Activated naive CD4-positive, alpha-beta T cell treated with anti-CD3 and anti-CD28 coated beads, Interleukin-2, amount 10 ng/mL, durations not matched to agents 7 days and 5 days (primary cell): ENCODE measurements around the gene KCNAB1.

ENCODE experiments used
- CTCF ChIA-PET: fragments of 350-600 bp; sonication (Branson Sonifier 250); formaldehyde crosslinking; loops from one replicate; lab custom pipeline; 2021; ENCODE audit warnings: antibody characterized with exemption; lab: Charles Lee
- DNase-seq: peaks from one replicate; pipeline ENCODE4 v3.0.0-alpha.2; 2020
- H3K27ac Mint-ChIP-seq: one replicate; pipeline ENCODE4 v1.8.0; 2021; ENCODE audit warnings: mild to moderate bottlenecking, moderate library complexity, mixed read lengths
- H3K27me3 Mint-ChIP-seq: one replicate; pipeline ENCODE4 v1.8.0; 2021; ENCODE audit warnings: mild to moderate bottlenecking, mixed read lengths
- H3K36me3 Mint-ChIP-seq: one replicate; pipeline ENCODE4 v1.8.0; 2021; ENCODE audit warnings: mixed read lengths
- H3K4me1 Mint-ChIP-seq: one replicate; pipeline ENCODE4 v1.8.0; 2021; ENCODE audit warnings: mixed read lengths
- H3K4me3 Mint-ChIP-seq: one replicate; pipeline ENCODE4 v1.8.0; 2021; ENCODE audit warnings: mild to moderate bottlenecking, moderate library complexity, mixed read lengths
- H3K9me3 Mint-ChIP-seq: one replicate; pipeline ENCODE4 v1.8.0; 2021; ENCODE audit warnings: mixed read lengths

Gene KCNAB1

GRCh38 chr3:156339491-156339890, 219.1 kb downstream of the KCNAB1 start:
- no peak for DNase-seq
- Mint-ChIP-seq H3K4me3 (no peak overlapping the region), H3K27me3 (peaks cover 14% of the 10 kb centered on the region), H3K4me1 (no peaks in the 10 kb centered on the region), H3K27ac (no peak overlapping the region), H3K36me3 (no peaks in the 10 kb centered on the region), H3K9me3 (no peaks in the 10 kb centered on the region)
- CTCF ChIA-PET: no interaction called here

GRCh38 chr3:156341332-156341731, 221.0 kb downstream of the KCNAB1 start:
- Mint-ChIP-seq H3K27me3 (peaks cover 8% of the 10 kb centered on the region), H3K4me1 (no peaks in the 10 kb centered on the region), H3K4me3 (no peak overlapping the region), H3K27ac (no peak overlapping the region), H3K9me3 (no peaks in the 10 kb centered on the region), H3K36me3 (no peaks in the 10 kb centered on the region)
- DNase-seq: no peak
- CTCF ChIA-PET: no interaction called here

- Mint-ChIP-seq H3K9me3 (no peaks in the 10 kb centered on the region), H3K27me3 (peaks cover 8% of the 10 kb centered on the region), H3K4me1 (no peaks in the 10 kb centered on the region), H3K27ac (no peak overlapping the region), H3K4me3 (no peak overlapping the region), H3K36me3 (no peaks in the 10 kb centered on the region)
- DNase-seq: no peak
- CTCF ChIA-PET: interaction anchor here (0.7 kb wide), 1 partner anchor 108 kb away, joined by 3 read pairs; no protein-coding TSS in a partner anchor
Observed at GRCh38 chr3:156341831-156342416, 221.5 kb downstream of the KCNAB1 start.

GRCh38 chr3:156344215-156344614, 223.8 kb downstream of the KCNAB1 start:
- no peak overlapping the region for H3K4me3 Mint-ChIP-seq
- DNase-seq: no peak
- no peak overlapping the region for H3K27ac Mint-ChIP-seq
- no peaks in the 10 kb centered on the region for H3K9me3 Mint-ChIP-seq
- no peaks in the 10 kb centered on the region for H3K4me1 Mint-ChIP-seq
- peaks cover 3% of the 10 kb centered on the region for H3K27me3 Mint-ChIP-seq
- CTCF ChIA-PET: no interaction called here
- no peaks in the 10 kb centered on the region for H3K36me3 Mint-ChIP-seq

- no peak for DNase-seq
- peaks cover 5% of the 10 kb centered on the region for H3K4me1 Mint-ChIP-seq
- H3K36me3 Mint-ChIP-seq: no peaks in the 10 kb centered on the region
- no peak overlapping the region for H3K4me3 Mint-ChIP-seq
- H3K27me3 Mint-ChIP-seq: peaks cover 15% of the 10 kb centered on the region
- CTCF ChIA-PET: no interaction called here
- H3K9me3 Mint-ChIP-seq: no peaks in the 10 kb centered on the region
- no peak overlapping the region for H3K27ac Mint-ChIP-seq
Observed at GRCh38 chr3:156349111-156349510, 228.7 kb downstream of the KCNAB1 start.

- DNase-seq: no peak
- no peaks in the 10 kb centered on the region for H3K9me3 Mint-ChIP-seq
- peaks cover 5% of the 10 kb centered on the region for H3K4me1 Mint-ChIP-seq
- CTCF ChIA-PET: no interaction called here
- H3K27me3 Mint-ChIP-seq: peaks cover 15% of the 10 kb centered on the region
- no peaks in the 10 kb centered on the region for H3K36me3 Mint-ChIP-seq
- H3K27ac Mint-ChIP-seq: no peak overlapping the region
- H3K4me3 Mint-ChIP-seq: no peak overlapping the region
Observed at GRCh38 chr3:156349978-156350377, 229.6 kb downstream of the KCNAB1 start.

GRCh38 chr3:156350781-156351180, 230.4 kb downstream of the KCNAB1 start:
- CTCF ChIA-PET: interaction anchor here (0.6 kb wide), 1 partner anchor 1033 kb away, joined by 3 read pairs; no protein-coding TSS in a partner anchor
- no peak for DNase-seq

GRCh38 chr3:156351783-156352182, 231.4 kb downstream of the KCNAB1 start:
- H3K4me1 Mint-ChIP-seq: peaks cover 5% of the 10 kb centered on the region
- H3K4me3 Mint-ChIP-seq: no peak overlapping the region
- H3K36me3 Mint-ChIP-seq: no peaks in the 10 kb centered on the region
- H3K9me3 Mint-ChIP-seq: no peaks in the 10 kb centered on the region
- peaks cover 22% of the 10 kb centered on the region for H3K27me3 Mint-ChIP-seq
- H3K27ac Mint-ChIP-seq: no peak overlapping the region
- CTCF ChIA-PET: no interaction called here
- DNase-seq: no peak

More at GRCh38 chr3:156350781-156351180, 230.4 kb downstream of the KCNAB1 start:
- H3K36me3 Mint-ChIP-seq: no peaks in the 10 kb centered on the region
- H3K4me1 Mint-ChIP-seq: peaks cover 5% of the 10 kb centered on the region
- peaks cover 16% of the 10 kb centered on the region for H3K27me3 Mint-ChIP-seq
- no peak overlapping the region for H3K27ac Mint-ChIP-seq
- H3K4me3 Mint-ChIP-seq: no peak overlapping the region
- no peaks in the 10 kb centered on the region for H3K9me3 Mint-ChIP-seq

- H3K27me3 Mint-ChIP-seq: peaks cover 25% of the 10 kb centered on the region
- H3K4me1 Mint-ChIP-seq: peaks cover 5% of the 10 kb centered on the region
- no peaks in the 10 kb centered on the region for H3K9me3 Mint-ChIP-seq
- no peak for DNase-seq
- no peak overlapping the region for H3K4me3 Mint-ChIP-seq
- CTCF ChIA-PET: no interaction called here
- no peaks in the 10 kb centered on the region for H3K36me3 Mint-ChIP-seq
- H3K27ac Mint-ChIP-seq: no peak overlapping the region
Observed at GRCh38 chr3:156352728-156353127, 232.3 kb downstream of the KCNAB1 start.

- DNase-seq: no peak
- CTCF ChIA-PET: no interaction called here
- H3K27me3 Mint-ChIP-seq: peaks cover 31% of the 10 kb centered on the region
- no peak overlapping the region for H3K4me3 Mint-ChIP-seq
- no peaks in the 10 kb centered on the region for H3K9me3 Mint-ChIP-seq
- no peak overlapping the region for H3K27ac Mint-ChIP-seq
- peaks cover 5% of the 10 kb centered on the region for H3K4me1 Mint-ChIP-seq
- H3K36me3 Mint-ChIP-seq: no peaks in the 10 kb centered on the region
Observed at GRCh38 chr3:156353563-156353962, 233.2 kb downstream of the KCNAB1 start.

- H3K9me3 Mint-ChIP-seq: no peaks in the 10 kb centered on the region
- no peak overlapping the region for H3K4me3 Mint-ChIP-seq
- H3K4me1 Mint-ChIP-seq: no peaks in the 10 kb centered on the region
- peaks cover 34% of the 10 kb centered on the region for H3K27me3 Mint-ChIP-seq
- no peak for DNase-seq
- CTCF ChIA-PET: interaction anchor here (0.7 kb wide), 1 partner anchor 66 kb away, joined by 3 read pairs; no protein-coding TSS in a partner anchor
- no peaks in the 10 kb centered on the region for H3K36me3 Mint-ChIP-seq
- no peak overlapping the region for H3K27ac Mint-ChIP-seq
Observed at GRCh38 chr3:156356537-156357363, 236.4 kb downstream of the KCNAB1 start.

- Mint-ChIP-seq H3K4me3 (no peak overlapping the region), H3K4me1 (no peaks in the 10 kb centered on the region), H3K27ac (no peak overlapping the region), H3K9me3 (no peaks in the 10 kb centered on the region), H3K27me3 (peaks cover 29% of the 10 kb centered on the region), H3K36me3 (no peaks in the 10 kb centered on the region)
- no peak for DNase-seq
- CTCF ChIA-PET: interaction anchor here (0.5 kb wide), 1 partner anchor 968 kb away, joined by 3 read pairs; no protein-coding TSS in a partner anchor
Observed at GRCh38 chr3:156358232-156358631, 237.9 kb downstream of the KCNAB1 start.

- DNase-seq: no peak
- no peak overlapping the region for H3K4me3 Mint-ChIP-seq
- H3K36me3 Mint-ChIP-seq: no peaks in the 10 kb centered on the region
- no peaks in the 10 kb centered on the region for H3K4me1 Mint-ChIP-seq
- no peak overlapping the region for H3K27ac Mint-ChIP-seq
- peaks cover 29% of the 10 kb centered on the region for H3K27me3 Mint-ChIP-seq
- CTCF ChIA-PET: interaction anchor here (2.0 kb wide), 1 partner anchor 25 kb away, joined by 7 read pairs; no protein-coding TSS in a partner anchor
- no peaks in the 10 kb centered on the region for H3K9me3 Mint-ChIP-seq
Observed at GRCh38 chr3:156359368-156359767, 239.0 kb downstream of the KCNAB1 start.

- no peak overlapping the region for H3K27ac Mint-ChIP-seq
- no peaks in the 10 kb centered on the region for H3K36me3 Mint-ChIP-seq
- CTCF ChIA-PET: interaction anchor here (2.0 kb wide), 1 partner anchor 24 kb away, joined by 7 read pairs; no protein-coding TSS in a partner anchor
- no peaks in the 10 kb centered on the region for H3K9me3 Mint-ChIP-seq
- no peak overlapping the region for H3K4me3 Mint-ChIP-seq
- no peaks in the 10 kb centered on the region for H3K4me1 Mint-ChIP-seq
- no peak for DNase-seq
- H3K27me3 Mint-ChIP-seq: peaks cover 33% of the 10 kb centered on the region
Observed at GRCh38 chr3:156360083-156360482, 239.7 kb downstream of the KCNAB1 start.
